ENCODE results near the gene U2AF2. TPM values are rescaled to one million over a fixed set of nuclear protein-coding genes. Genes with fewer than 3 reads are reported as not detected.

U2AF2 gene
- total and polyA plus RNA-seq, 2 of the 4 experiments (the other 2 are of a cell fraction), result 120 to 260 TPM

GRCh38 chr19:55720801-55721200, 66.0 kb downstream of the U2AF2 start:
- no peaks in the 10 kb centered on the region for H3K79me1 ChIP-seq (ENCODE audit: low read depth in 1 of 2, low read length in 2 of 2)
- DNase-seq (no peak), ATAC-seq (ENCODE audit: low read depth) (no peak)
- H3K4me2 ChIP-seq (ENCODE audit: low read depth, low read length), result no peak overlapping the region
- no peaks in the 10 kb centered on the region for H3K36me3 ChIP-seq (ENCODE audit: control insufficient read depth, insufficient read depth, low read length)
- in situ Hi-C loops (cut with MboI; ENCODE audit: low sequenced_read_pairs), result no loop called here
- no peaks in the 10 kb centered on the region for H3K27me3 ChIP-seq (ENCODE audit: control insufficient read depth, insufficient read depth, low read length)
- dilution Hi-C loops (cut with HindIII; ENCODE audit: low sequenced_read_pairs, unreplicated experiment), result no loop called here
- H3K14ac ChIP-seq (replicated peaks; ENCODE audit: low read depth, low read length), result no peak overlapping the region
- no peak overlapping the region for H3K27ac ChIP-seq (ENCODE audit: insufficient read depth, low read length)
- no peak overlapping the region for H3K18ac ChIP-seq (ENCODE audit: low read depth, low read length)
- TF ChIP-seq BHLHE40 (IDR thresholded peaks at IDR 0.05; ENCODE audit: low read depth, low read length) (no peak), CHD1 (IDR thresholded peaks at IDR 0.05; ENCODE audit: low read depth, low read length) (no peak), POLR2A (IDR thresholded peaks at IDR 0.05; ENCODE audit: low read depth, low read length) (no peak), MAZ (IDR thresholded peaks at IDR 0.05; ENCODE audit: borderline replicate concordance, low read depth, low read length) (no peak), ELK1 (IDR thresholded peaks at IDR 0.05; ENCODE audit: borderline replicate concordance, low read depth, low read length) (no peak), RFX5 (IDR thresholded peaks at IDR 0.05; ENCODE audit: low read depth, low read length) (no peak), RCOR1 (IDR thresholded peaks at IDR 0.05; ENCODE audit: insufficient replicate concordance, low read length) (no peak), SMC3 (IDR thresholded peaks at IDR 0.05; ENCODE audit: low read depth, low read length) (no peak), FOS (IDR thresholded peaks at IDR 0.05; ENCODE audit: low read depth, low read length) (no peak), MXI1 (IDR thresholded peaks at IDR 0.05; ENCODE audit: borderline replicate concordance, low read depth, low read length) (no peak)
- H3K4me1 ChIP-seq (ENCODE audit: control insufficient read depth, insufficient read depth, low read length), result no peaks in the 10 kb centered on the region
- H2AFZ ChIP-seq (replicated peaks; ENCODE audit: low read length, poor library complexity), result no peak overlapping the region
- H4K5ac ChIP-seq (ENCODE audit: low read depth, low read length), result no peak overlapping the region
- no peak overlapping the region for H2BK15ac ChIP-seq (ENCODE audit: low read depth, low read length)
- no peak overlapping the region for H3K23ac ChIP-seq (ENCODE audit: low read depth, low read length)
- no peak overlapping the region for H2BK20ac ChIP-seq (ENCODE audit: low read depth, low read length)
- no peaks in the 10 kb centered on the region for H4K20me1 ChIP-seq (ENCODE audit: insufficient read depth, low read length)
- H3K4ac ChIP-seq (ENCODE audit: low read depth, low read length), result no peak overlapping the region
- H3K9me1 ChIP-seq (ENCODE audit: insufficient read depth, low read length), result no peaks in the 10 kb centered on the region
- no peak overlapping the region for H2BK120ac ChIP-seq (ENCODE audit: low read depth, low read length)
- peaks cover 11% of the 10 kb centered on the region; the same call in 1 of the 2 replicates for H3K9me3 ChIP-seq (ENCODE audit: control insufficient read depth, insufficient read depth, low read length)
- H4K8ac ChIP-seq (ENCODE audit: low read depth in 2 of 2, low read length in 2 of 2), result no peak overlapping the region
- no CpG with 5 or more reads among the region's 3 CpGs for whole genome bisulfite sequencing, 2 experiments (ENCODE audit: extremely low coverage in 2 of 2, insufficient read length in 1 of 2)
- H2BK5ac ChIP-seq (ENCODE audit: low read depth, low read length, poor library complexity, severe bottlenecking), result no peak overlapping the region
- intact Hi-C loops (cut with micrococcal nuclease), result no loop called here
- no peak overlapping the region for H4K91ac ChIP-seq (ENCODE audit: insufficient read depth, low read depth, low read length)
- ChIA-PET CTCF (no interaction called here), POLR2A (ENCODE audit: unreplicated experiment) (no interaction called here)
- H3K56ac ChIP-seq (ENCODE audit: extremely low read depth, insufficient read depth, low read length), result no peak overlapping the region
- no peak overlapping the region for H2AK9ac ChIP-seq (replicated peaks; ENCODE audit: low read depth, low read length, poor library complexity)
- no TSS peak for BruUV-seq (replicated peaks)
- no peak overlapping the region for H2AK5ac ChIP-seq (ENCODE audit: low read depth, low read length)
- H3K4me3 ChIP-seq (ENCODE audit: insufficient read depth, low read depth, low read length), result no peak overlapping the region
- no peak overlapping the region for H3K9ac ChIP-seq (ENCODE audit: low read depth, low read length)
